Measurements from ENCODE around the gene SDHA.

SDHA gene

DNA sequence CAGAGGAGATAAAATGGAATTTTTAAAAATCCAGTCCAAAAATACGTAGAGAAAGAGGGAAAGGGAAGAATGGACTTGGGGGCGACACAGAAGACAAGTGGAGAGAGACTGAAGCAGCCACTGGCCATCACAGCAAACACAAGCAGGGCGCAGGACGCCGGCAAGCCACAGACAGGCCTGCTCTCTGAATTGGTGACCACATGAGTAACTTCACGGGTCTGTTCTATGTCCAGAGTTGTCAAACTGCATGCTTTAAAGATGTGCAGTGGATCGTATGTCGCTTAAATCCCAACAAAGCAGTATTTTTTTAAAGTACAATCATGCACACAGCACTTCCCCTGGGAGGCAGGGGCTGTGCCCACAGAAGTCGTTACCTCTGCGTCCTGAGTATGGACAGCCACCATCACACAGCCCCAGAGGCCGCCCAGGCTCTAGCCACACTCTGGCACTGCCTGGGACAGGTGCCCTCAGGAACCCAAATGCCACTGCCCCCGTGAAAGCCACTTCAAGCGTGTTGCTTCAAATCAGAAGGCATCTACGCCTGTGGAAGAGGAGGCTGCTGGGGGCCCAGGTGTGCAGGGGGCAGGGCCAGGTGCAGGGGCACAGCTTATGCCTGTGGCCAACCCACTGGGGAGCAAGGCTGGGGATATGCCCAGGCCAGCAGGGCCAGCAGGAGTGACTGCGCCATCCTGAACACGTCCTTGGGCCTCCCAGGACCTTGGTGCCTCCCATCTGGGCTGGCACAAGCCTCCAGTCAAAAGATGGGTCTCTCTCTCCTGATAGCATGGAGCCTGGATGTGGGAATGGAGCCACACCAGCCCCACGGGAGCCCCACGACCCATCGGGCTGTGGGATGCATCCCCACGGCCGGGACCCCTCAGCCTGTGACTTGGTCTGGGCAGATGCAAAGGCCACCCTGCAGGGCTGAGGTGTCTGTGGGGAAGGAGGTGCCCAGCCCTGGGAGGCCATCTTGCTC is 32.7 kb upstream of the SDHA start:
- H3K4me3 ChIP-seq (ENCODE audit: low read depth, low read length), result no peak overlapping the region
- DNase-seq (ENCODE audit: low read depth), result no peak

DNA sequence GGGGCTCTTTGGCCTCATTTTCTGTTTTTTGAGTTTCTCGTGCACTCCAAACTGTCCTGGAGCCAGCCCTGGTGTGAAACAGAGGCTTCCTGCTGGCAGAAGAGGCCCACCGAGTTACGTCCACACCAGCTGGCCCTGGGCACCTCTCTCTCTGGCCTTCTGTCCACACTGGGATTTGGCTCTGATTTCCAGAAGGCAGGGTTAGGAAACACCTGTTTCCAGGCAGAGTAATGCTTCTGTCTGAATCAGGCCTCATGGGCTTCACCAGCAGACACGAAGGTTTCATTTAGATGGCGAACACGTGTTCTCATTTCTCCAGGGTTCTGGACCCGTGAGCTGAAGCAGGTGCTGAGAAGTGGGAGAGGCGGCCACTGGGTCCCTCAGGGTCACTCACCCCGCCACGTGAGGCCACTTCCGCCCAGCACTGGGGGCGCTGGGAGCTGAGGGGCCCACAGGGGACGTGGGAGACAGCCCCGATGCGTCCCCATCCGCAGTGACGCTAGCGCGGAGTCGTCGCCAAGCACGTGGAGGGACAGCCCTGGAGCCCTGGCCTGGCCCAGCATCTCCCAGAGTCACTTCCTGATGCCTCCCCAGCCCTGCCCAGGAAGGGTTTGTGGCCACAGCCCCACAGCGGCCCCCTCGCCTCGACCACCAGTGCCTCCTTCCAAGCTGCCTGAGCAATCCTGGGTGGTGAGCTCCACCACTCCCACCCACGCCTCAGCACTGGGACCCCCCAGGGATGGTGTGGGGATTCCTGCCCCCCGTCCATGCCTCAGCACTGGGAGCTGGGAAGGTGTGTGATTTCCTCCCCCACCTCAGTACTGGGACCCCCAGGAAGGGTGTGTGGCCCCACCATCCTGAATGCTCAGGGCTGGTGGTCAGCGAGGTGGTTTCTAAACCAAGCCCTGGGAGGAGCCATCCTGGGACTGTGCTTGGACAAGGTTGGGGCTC is 31.8 kb upstream of the SDHA start:
- DNase-seq (ENCODE audit: low read depth), result no peak

DNA sequence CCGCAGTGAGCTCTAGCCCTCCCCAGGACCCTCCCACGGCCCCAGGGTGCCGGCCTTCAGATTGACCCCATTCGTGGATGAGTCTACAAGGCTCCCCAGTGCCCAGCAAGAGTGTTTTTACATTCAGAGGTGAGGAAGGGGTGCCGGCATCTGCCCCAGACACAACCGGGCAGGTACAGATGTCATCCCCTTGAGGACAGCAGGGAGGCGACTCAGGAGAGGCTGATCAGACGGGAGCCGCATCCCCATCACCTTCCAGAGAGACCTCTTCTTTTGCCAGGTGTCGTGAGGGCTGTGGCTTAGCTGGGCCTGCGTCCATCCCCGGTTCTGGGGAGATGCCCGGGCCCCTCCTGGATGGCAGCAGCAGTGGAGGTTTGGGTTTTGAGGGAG is 31.1 kb upstream of the SDHA start:
- H3K4me3 ChIP-seq (ENCODE audit: low read depth, low read length), result no peak overlapping the region
- no peak for DNase-seq (ENCODE audit: low read depth)

More for the DNA sequence above, 31.8 kb upstream of the SDHA start:
- no peak overlapping the region for H3K4me3 ChIP-seq (ENCODE audit: low read depth, low read length)

DNA sequence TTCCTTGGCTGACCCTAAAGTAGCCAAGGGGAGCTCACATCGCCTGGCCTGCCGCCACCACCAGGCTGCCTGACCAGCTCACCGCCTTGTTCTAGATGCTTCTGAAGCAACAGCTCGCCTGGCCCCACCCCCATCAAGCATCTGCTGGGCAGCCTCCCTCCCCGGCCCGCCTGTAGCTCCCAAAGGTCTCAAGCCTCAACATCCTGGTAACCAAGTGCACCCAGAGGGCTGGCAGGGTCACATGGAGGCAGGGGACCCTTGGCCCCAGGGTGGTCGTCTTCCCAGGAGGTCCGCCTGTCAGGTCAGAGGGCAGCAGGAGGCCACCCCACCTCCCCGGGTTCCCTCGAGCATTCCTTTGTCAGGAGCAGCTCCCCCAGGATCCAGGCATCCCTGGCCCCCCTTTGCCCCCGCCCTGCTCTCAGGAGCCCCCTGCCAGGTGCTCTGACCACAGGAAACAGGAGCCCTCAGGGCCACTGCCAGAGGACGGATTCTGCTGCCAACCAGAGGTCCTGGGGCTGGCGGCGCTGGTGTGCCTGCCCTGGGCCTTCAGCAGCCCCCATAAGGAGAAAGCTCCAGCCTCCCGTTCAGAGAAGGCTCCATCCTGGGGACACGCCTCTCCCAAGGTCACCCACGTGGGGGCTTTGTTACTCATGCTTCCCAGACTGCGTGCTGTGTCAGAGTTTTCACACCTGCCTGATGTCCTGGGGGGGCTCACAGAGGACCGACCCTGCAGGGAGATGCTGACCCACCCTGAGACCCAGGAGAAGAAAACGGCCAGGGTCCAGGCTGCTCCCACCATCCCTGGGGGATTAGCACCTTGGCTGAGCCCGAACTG is 30.3 kb upstream of the SDHA start:
- no peak for DNase-seq (ENCODE audit: low read depth)
- no peak overlapping the region for H3K4me3 ChIP-seq (ENCODE audit: low read depth, low read length)

DNA sequence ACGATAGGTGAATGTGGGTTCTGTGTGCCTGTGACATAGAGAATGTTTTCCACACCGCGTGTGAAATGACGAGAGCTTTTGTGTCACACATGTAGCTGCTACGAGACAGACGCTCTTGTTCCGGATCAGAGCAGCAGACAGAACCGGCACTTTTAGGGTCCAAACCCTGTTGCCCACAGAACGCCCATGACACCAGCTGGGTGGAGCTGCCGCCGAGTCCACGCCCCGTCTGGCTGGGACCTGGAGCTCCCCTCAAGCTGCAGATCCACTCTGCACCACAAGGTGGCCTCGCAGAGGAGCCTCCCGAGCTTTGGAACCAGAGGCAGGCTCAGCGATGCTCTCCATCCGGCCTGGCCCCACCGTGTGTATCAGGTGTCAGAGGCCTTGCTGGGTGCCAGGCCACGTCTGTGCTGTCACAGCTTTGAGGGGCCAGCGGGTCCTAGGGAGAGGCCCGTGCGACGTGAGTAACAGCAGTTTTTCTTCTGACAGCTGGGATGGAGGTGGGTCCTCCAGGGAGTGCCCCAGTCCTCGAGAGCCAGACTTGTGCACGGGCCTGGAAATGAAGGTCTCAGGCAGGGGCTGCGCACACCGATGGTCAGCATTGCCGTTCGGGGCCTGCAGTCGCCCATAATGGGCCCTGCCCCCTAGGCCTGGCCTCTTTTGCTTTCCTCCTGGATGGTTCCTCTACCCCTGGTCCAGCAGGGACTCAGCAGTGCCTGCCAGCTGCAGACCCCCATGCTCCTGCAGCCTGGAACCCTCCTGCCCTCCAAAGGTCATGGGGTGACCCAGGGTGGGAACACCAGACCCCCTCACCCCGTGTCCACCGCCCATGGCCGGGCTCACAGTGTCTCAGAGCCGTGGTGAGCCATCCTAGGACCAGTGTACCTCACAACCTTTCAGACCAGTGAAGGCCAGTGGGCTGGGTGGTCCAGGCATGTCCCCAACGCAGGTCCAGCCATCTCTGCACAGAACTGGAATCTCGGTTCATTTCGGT is 29.3 kb upstream of the SDHA start:
- peak overlapping the region; percentile 17 for H3K4me3 ChIP-seq (ENCODE audit: low read depth, low read length)
- peak; percentile 31 for DNase-seq (ENCODE audit: low read depth)

DNA sequence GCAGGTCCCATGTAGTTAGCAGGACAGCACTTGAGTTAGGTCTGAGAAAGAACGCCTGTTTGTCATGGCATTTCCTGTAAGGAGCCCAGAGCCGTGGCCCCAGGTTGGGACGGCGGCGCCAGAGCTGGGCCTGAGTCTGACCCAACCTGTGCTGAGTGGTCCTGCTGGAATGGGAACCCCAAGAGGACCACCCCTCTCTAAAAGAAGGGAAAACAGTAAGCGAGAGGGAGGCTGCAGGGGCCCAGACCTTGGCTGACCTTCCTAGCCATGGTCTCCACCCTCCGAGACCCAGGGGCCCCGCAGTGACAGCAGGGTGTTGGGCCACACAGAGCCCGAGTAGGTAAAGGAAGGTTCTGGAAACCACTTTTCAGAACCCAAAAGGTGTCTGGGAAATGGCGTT is 28.6 kb upstream of the SDHA start:
- no peak overlapping the region for H3K4me3 ChIP-seq (ENCODE audit: low read depth, low read length)
- no peak for DNase-seq (ENCODE audit: low read depth)

DNA sequence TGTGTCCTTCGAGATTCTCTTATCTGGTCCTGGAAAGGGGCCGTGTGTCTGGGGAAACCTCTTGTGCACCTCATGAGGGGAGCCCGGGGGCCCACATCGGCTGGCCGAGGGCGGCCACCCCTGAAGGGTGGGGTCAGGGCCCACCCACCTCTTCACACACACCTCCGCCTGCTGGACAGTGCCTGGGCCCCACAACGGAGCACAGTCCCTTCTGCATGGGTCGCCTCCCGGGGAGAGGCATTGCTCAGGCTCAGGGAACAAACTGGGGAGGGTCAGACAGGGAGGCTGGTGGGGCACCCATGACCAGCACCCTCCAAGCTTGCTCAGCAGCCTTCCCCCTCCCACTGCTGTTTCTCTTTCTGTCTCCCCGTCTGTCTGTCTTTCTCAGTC is 28.1 kb upstream of the SDHA start:
- DNase-seq (ENCODE audit: low read depth), result no peak
- no peak overlapping the region for H3K4me3 ChIP-seq (ENCODE audit: low read depth, low read length)

DNA sequence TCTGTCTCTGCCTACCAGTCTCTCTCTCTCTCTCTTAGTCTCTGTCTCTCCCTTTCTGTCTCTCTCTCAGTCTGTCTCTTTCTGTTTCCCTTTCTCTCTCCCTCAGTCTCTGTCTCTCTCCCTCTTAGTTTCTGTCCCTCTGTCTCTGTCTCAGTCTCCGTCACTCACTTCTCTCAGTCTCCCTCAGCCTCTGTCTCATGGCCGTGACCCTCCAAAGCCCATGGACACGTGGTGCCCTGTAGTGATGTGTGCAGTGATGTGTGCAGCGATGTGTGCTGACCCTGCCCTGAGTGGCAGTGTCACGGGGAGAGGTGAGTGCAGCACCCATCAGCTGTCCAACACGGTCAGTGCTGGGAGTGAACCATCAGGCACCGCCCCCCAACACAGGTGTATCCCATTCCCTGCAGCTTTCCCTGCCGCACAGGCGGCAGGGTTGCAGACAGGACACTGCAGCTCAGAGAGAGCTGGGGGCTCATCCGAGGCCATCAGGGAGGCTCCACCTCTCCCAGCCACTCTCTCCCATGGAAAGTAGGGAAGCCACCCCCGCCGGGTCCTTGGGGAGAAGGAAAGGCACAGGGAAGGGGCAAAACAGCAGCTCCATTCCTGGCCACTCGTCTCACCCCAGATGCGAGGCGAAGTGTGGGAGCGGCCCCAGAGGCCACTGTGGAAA is 27.6 kb upstream of the SDHA start:
- DNase-seq (ENCODE audit: low read depth), result no peak
- H3K4me3 ChIP-seq (ENCODE audit: low read depth, low read length), result no peak overlapping the region

DNA sequence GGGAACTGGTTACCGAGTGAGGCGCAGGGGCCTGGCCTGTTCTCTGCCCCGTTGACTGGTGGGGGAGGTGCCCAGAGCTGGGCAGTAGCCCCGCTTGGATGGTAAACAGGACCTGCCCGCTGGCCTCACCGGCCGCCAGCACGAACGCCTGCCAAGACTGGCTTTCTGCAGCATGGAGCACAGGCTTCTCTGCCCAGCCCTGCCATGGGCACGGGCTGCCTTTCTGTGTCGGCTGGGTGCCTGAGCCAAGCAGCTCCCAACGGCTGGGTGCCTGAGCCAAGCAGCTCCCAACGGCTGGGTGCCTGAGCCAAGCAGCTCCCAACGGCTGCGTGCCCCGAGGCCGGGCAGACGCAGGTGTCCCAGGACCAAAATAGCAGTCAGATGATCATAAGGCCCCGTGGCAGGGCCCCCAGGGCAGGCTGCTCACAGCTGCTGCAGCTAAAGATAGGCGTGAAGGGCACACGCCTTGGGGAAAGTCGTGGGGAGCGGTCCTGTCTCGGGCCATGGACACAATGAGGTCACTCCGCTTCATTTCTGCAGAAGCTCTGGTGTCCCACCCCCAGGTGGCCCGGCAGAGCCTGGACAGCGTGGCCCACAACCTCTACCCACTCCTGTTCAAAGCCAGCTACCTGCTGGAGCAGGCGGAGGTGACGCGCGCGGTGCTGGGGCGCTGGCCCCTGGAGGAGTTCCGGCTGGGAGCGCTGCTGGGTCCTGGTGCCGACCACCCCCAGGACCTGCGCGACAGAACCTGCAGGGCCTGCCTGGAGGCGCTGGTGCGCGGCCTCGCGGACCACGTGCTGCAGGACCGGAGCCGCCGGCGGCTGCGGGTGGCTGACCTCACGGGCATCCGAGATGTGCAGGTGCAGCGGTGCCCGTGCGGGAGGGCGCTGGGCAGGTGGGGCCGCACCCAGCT is 26.8 kb upstream of the SDHA start, which contains the start of gene LRRC14B:
Gene LRRC14B, plus strand, starts transcription at position 460 of the 913 bp plus-strand sequence. Its CDS starts 44 bp downstream, at position 504.
- DNase-seq (ENCODE audit: low read depth), result no peak
- H3K4me3 ChIP-seq (ENCODE audit: low read depth, low read length), result no peak within 1 kb of the TSS

DNA sequence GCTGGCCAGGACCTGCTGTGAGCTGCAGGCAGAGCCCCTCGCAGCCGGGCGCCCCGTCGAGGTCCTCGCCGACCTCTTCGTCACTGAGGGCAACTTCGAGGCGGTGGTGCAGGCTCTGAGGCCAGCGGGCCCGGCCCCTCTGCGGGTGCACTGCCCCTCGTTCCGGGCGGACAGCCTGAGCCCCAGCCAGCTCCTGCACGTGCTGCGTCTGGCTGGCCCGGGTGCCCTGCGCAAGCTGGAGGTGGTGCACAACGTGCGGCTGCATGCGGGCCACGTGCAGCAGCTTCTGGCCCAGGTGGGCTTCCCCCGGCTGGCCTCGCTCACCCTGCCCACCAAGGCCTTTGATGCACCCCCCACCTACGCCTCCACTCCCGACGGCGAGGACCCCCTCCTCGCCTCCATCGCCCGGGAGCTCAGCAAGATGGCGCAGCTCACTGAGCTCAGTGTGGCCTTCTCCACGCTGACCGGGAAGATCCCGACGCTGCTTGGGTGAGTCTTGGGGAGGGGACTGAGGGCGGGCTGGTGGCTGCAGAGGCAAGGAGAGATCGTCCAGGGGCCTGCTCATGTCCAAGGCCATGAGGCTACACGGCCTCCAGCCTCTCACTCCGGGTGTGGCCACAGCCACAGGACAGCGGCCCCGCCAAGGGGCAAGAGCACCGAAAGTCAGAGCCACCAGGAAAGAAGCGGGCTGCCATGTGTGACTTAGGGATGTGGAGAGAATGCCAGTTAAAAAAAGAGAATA is 26.0 kb upstream of the SDHA start:
- no peak overlapping the region for H3K4me3 ChIP-seq (ENCODE audit: low read depth, low read length)
- no peak for DNase-seq (ENCODE audit: low read depth)

DNA sequence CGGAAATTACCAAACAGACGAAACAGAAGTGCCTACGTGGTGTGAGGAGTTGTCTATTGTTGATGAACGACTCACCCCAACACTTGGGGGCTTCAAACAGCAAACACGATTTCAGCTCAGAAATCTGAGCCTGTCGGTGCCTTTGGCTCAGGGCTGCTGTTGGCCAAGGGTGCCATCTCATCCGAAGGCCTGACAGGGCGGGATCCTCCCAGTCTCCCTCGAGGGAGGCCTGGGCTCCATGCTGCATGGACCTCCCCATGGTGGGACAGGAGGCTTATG is 25.5 kb upstream of the SDHA start:
- no peak overlapping the region for H3K4me3 ChIP-seq (ENCODE audit: low read depth, low read length)
- DNase-seq (ENCODE audit: low read depth), result no peak

DNA sequence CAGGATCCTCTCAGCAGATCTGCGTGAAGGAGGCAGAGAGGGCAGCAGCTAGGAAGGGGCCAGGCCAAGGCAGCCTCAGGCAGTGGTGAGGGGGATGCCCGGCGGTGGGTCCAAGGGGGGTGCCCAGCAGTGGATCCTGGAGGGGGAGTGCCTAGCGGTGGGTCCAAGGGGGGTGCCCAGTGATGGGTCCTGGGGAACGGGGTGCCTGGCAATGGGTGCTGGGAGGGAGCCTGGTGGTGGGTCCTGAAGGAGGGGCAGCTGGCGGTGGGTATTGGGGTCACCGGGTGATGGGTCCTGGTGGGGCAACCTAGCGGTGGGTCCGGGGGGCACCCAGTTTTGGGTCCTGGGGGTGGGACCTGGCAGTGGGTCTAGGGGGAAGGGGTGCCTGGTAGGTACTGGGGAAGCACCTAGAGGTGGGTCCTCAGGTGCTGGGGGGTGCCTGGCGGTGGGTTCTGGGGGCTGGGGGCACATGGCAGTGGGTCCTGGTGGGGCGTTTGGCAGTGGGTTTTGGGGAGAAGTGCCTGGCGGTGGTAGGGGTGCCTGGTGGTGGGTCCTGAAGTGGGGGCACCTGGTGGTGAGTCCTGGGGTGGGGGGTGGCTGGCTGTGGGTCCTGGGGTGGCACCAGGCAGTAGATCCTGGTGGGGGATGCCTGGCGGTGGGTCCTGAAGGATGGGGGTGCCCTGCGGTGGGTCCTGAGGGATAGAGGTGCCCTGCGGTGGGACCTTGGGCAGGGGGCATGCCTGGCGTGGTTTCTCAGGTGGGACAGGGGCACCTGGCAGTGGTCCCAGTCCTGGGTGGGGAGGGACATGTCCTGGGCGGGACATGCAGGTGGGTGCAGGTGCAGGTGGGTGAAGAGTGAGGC is 24.9 kb upstream of the SDHA start:
- DNase-seq (ENCODE audit: low read depth), result no peak

DNA sequence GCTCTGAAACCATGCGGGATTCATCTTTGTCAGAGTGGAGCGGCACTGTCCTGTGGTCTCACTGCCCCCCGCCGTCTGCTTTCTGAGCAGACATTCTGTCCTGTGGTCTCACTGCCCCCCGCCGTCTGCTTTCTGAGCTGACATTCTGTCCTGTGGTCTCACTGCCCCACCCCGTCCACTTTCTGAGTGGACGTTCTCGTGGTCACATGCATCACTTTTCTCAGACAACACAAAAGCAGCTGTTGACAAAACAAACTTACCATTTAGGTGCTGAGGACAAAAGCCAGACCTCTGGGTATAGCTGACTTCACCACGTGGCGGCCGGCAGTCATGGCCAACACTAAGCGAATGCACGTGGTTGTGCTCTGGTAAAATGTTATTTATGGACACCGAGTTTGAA is 24.0 kb upstream of the SDHA start:
- DNase-seq (ENCODE audit: low read depth), result no peak
- H3K4me3 ChIP-seq (ENCODE audit: low read depth, low read length), result no peak overlapping the region

More for the DNA sequence above, 24.9 kb upstream of the SDHA start:
- no peak overlapping the region for H3K4me3 ChIP-seq (ENCODE audit: low read depth, low read length)

DNA sequence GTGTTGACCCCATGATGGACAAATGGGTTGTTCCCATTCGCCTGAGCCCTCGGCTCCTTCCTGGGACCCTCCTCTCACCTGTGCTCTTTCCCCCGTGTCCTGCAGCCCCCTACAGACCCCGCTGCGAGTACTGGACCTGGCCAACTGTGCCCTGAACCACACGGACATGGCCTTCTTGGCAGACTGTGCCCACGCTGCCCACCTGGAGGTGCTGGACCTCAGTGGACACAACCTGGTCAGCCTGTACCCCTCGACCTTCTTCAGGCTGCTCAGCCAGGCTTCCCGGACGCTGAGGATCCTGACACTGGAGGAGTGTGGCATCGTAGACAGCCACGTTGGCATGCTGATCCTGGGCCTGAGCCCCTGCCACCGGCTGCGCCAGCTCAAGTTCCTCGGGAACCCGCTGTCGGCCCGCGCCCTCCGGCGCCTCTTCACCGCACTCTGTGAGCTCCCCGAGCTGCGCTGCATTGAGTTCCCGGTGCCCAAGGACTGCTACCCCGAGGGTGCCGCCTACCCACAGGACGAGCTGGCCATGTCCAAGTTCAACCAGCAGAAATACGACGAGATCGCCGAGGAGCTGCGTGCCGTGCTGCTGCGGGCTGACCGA is 23.4 kb upstream of the SDHA start:
- DNase-seq (ENCODE audit: low read depth), result no peak
- H3K4me3 ChIP-seq (ENCODE audit: low read depth, low read length), result no peak overlapping the region

All from skeletal muscle cell (primary cell).